IPS-NIHi11 (cell line): ENCODE measurements around the gene EDEM2.
"Not testable (repeated sequence)": the region's sequence is repeated elsewhere in the genome, so short reads cannot be mapped to it uniquely, and the experiment has no call there.

Experiments used
- DNase-seq: peaks from one replicate; pipeline ENCODE4 v3.0.0; 2012; ENCODE audit warnings: mixed read lengths, low spot score

EDEM2 gene

DNA sequence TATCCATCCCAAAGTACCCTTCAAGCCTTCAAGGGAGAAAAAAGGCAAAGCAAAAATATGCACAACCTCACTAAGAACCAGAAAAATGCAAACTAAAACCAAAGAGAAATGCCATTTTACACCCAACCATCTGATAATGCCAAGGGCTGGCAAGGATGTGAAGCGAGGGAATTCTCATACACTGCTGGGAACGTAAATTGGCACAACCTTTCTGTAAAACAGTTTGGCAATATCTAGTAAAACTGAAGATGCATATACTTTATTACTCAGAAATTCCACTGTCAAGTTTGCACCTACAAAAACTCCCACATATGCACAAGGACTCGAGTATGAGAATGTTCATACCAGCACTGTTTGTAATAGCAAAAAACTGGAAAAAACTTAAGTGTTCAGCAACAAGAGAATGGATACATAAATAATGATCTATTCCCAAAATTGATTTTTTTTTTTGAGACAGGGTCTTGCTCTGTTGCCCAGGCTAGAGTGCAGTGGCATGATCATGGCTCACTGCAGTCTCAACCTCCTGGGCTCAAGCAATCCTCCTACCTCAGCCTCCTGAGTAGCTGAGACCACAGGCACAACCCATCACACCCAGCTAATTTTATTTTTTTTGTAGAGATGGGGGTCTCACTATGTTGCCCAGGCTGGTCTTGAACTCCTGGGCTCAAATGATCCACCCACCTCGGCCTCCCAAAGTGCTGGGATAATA is 21.7 kb upstream of the EDEM2 start:
- not testable (repeated sequence) for DNase-seq

DNA sequence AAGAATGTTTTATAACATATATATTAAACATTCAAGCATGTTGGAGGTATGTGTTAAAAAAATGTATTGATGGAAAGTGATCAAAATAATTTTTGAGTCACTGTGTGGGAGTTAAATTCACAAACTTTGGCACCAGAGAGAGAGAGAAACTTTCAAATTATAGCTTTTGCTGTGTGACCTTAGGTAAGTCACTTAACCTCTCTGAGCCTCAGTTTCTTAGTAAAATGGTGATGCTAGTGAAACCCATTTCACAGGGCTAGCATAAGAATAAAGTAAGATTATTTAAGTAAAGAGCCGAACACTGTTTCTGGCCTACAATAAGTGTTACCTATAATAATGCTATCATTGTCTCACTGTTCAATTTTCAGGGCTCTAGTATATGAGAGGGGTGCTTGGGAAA is 20.7 kb upstream of the EDEM2 start:
- DNase-seq, result no peak

DNA sequence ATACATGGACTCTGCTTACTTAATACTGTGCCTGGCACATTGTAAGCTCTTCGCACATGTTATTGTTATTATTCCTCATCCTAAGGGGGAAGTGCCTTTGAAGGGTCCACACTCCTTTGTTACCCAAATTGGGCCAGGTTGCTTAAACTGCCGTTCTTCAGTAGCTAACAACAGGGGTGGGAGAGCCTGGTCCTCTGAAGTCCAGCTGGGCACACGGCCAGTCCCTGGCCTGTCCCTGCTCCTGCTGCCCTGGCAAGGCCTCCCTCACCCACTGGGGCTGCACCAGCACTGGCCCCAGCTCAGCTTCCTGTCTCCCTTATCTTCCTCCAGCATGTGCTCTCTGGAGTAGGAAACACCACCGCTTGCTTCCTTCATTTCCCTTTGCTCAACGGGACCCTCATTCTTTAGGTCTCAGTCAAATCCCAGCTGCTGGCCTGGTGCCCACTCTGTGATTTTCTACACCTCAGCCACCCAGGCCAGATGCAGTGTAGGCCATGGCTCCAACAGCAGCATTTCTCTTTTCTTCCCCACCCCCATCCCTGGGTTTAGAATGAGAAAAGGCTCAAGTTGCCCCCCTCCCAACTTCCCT is 19.2 kb upstream of the EDEM2 start:
- DNase-seq, result peak; percentile 54

DNA sequence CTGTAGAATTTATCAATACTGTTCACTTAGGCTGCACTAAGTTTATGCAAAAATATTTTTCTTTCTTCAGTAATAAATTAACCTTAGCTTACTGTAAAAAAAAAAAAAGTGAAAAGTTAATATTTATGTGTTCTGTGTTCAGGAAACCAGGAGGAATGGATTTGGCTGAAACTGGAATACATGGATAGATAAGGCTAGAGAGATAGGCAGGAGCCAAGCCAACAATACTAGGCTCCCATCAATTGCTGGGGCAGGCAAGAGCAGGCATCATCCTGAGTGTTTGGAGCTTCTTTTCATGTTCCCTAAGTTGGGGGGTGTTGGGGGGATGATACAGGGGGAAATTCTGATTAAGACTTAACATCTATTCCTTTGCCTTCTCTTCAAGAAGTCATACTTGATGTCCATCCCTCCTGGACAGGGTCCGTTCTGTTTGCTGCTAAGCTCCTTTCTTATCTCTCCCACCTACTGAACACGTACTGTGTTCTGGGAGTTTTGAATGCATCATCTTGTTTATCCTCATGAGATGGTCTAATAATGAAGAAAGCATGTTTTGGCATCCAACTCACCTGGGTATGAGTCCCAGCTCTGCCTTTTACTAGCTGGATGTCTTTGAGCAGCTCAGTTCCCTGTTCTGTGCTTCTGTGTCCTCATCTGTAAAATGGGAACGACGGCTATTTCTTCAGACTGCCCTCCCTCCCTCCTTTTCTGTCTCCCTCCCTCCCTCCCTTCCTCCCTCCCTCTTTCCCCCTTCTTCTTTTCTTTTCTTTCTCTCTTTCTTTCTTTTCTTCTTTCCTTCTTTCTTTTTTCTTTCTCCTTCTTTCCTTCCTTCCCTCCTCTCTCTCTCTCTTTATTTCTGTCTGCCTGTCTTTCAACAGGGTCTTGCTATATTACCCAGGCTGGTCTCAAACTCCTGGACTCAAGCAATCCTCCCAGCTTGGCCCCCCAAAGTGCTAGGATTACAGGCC is 18.4 kb upstream of the EDEM2 start:
- DNase-seq, result no peak

- not testable (repeated sequence) for DNase-seq
Measured at GRCh38 chr20:35164531-35164930, 17.4 kb upstream of the EDEM2 start.

DNA sequence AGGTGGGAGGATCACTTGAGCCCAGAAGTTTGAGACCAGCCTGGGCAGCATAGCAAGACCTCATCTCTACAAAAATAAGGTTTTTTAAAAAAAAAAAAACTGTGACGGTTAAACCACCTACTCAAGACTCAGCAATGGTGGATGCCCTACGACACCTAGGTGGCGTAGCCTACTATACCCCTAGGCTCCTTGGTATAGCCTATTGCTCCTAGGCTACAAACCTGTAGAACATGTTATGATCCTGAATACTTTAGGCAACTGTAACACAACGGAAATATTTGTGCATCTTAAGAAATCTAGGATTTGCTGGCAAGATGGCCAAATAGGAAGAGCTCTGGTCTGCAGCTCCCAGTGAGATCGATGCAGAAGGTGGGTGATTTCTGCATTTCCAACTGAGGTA is 13.2 kb upstream of the EDEM2 start:
- not testable (repeated sequence) for DNase-seq

GRCh38 chr20:35156978-35157377 is 9.8 kb upstream of the EDEM2 start:
- DNase-seq, result no peak

DNA sequence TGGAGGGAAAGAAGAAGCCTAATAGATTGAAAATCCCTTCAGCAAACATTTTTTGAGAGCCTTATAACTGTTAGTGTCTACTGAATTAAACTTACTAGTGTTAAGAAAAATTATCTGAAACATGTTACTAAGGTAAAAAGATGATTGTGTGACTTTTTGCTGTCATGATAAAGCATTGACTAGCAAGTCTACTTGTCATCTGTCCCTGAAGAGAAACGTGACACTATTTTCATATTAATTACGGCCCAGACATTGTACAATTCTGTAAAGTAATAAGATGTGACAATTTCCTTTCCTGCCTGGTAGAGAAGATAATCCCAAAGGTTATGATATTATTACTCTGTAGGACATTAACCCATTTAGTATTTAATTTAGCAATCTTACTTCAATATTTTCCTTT is 8.8 kb upstream of the EDEM2 start:
- DNase-seq, result no peak

GRCh38 chr20:35151736-35152135 is 4.6 kb upstream of the EDEM2 start:
- DNase-seq, result no peak

- no peak for DNase-seq
Measured at GRCh38 chr20:35150846-35151579, 3.9 kb upstream of the EDEM2 start.

- DNase-seq, result not testable (repeated sequence)
Measured at GRCh38 chr20:35147575-35148071, 487 bp upstream of the EDEM2 start.

GRCh38 chr20:35146299-35146919 is 727 bp downstream of the EDEM2 start:
- DNase-seq, result peak; percentile 46

- peak; percentile 60 for DNase-seq
Measured at GRCh38 chr20:35145141-35145564, 2.0 kb downstream of the EDEM2 start.

DNA sequence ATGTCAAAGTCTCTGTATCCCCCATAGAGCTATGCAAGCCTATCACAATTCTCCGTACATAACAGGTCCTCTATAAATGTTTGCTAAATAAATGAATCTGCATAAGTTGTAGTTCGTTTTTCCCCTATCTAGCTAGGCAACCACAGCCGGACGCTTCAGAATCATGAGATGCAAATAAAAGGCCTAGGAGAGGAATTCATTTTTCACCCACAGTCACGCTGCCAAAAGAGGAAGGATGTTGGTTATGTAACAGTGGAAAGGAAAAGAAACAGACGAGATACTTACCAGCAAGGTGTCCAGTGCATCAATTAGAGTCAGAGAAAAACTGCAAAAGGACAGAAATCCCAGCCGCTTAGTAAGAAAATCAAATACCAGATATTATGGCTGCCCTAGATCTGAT is 2.4 kb downstream of the EDEM2 start:
- no peak for DNase-seq

DNA sequence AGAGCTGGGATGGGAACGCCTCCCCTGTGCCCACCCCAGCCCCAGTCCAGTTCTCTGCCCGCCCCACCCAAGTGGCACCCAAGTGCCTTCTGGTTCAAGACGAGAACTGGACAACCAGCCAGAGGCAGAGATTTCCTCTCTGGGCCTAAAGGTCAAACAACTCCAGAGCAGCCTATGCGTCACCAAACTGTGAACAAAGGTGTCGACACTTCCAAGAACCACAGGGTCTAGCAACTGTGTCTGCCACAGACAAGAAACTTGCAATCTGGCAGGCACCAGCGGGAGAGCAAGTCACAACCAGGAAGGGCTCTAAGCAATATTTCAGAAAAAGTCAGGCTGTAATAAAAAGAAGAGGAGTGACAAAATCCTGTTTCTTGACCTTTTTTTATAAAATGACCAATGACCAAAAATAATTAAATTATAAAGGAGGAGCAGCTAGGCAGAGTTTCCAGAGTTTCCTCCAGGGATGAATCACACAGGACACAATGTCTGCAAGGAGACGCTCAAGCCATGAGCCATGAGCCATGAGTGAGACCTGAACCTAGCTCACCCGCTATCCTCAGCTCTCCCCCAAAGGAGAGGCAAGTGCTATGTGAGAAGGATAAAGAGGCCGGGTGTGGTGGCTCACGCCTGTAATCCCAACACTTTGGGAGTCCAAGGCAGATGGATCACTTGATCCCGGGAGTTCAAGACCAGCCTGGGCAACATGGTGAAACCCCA is 11.1 kb downstream of the EDEM2 start:
- no peak for DNase-seq

GRCh38 chr20:35134880-35135279 is 12.3 kb downstream of the EDEM2 start:
- no peak for DNase-seq

DNA sequence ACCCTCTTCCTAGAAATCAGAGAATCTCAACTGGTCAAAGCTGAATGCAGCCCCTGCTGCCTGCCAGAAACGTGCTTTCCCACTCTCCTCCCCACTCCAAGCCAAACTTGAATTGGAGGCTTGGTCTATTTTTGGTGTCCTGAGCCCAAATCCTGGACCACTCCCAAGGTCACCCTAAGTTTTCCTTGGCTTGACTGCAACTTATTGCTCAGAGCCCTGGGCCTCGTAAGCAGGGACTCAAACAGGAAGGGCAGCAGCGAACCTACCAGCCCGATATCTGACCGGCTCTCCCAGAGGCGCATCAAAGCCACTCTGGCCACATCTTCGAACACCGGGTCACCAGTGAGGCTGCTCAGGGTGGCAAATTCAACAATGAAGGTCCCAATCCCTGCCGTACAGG is 12.7 kb downstream of the EDEM2 start:
- DNase-seq, result no peak

DNA sequence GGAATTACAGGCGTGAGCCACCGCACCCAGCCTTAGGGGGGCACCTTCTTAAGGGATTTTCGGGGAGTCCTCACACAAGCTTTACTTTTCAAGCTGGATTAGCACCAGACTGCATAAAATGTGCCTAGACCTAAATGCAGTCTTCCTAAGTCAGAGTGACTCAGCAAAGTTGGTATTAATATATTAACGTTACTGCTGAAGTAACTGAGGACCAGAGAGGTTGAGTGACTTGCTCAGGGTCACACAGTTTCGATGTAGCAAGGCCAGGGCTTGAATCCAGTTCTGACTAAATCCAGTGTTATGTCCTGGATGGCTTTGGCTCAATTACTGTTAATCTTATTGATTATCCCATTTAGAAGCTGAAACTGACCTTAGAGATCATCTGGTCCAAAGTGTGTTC is 13.4 kb downstream of the EDEM2 start:
- DNase-seq, result no peak

- DNase-seq, result no peak
Measured at GRCh38 chr20:35133031-35133430, 14.1 kb downstream of the EDEM2 start.

DNA sequence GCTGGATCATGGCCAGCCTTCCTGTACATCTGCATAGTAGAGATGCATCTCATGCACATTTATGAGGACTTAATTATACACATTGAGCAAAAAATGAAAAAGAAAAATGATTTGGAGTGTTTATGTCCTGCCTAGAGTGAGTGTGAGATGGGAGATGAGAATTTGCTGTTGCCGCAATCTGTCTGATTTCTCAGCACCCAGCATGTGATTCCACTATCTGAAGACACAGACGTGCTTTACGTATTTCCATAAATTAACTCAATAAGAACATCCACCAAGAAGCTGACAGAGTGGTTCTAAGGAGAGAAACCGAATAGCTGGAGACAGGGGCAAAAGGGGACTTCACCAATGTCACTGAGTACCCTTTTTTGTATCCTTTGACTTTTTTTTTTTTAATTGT is 15.2 kb downstream of the EDEM2 start:
- DNase-seq, result no peak

GRCh38 chr20:35129647-35130069 is 17.5 kb downstream of the EDEM2 start:
- DNase-seq, result no peak
